GM18951 (cell line): ENCODE measurements around the gene DAZAP1.

Experiments
- POLR2A ChIP-seq: IDR thresholded peaks from 4 replicates; pipeline ENCODE4 v1.6.1; 2011; ENCODE audit warnings: mild to moderate bottlenecking; ENCODE audit not compliant: insufficient read length, insufficient read depth; ENCODE audit errors: extremely low read depth
- in situ Hi-C: fragments of 300-500 bp; cut with MboI; formaldehyde crosslinking; loops from one replicate; pipeline ENCODE4 v1.12.0; 2022; ENCODE audit warnings: low sequenced_read_pairs, mixed read lengths, inconsistent platforms; ENCODE audit not compliant: unreplicated experiment

The DAZAP1 gene

DNA sequence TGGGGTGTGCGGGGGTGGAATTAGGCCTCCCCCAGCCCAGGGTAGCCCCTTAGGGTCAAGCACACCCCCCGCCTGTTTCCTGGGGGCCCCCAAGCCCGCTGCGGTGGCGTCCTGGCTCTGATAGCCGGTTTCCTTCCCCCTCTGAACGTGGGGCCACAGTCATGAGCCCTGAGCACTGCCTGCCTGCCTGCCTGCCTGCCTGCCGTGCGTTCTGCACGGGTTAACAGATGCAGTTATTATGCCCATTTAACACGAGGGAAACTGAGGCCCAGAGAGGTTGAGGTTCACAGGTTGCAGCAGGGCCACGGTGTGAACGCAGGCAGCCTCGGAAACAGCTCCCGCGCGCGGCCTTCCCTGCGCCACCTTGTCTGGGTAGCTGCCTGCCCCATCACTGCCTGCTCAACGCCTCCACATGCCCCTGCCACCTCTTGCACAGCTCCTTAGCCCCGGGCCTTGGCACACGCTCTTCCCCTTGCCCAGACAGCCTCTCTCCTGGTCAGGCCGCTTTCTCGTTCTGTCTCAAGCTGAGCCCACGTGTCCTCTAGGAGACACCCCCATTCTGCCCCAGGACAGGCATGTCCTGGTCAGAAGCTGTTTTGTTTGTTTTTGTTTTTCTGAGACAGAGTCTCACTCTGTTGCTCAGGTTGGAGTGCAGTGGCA lies 4.8 kb upstream of the DAZAP1 start:
- in situ Hi-C loops: no loop called here
- no peak for TF ChIP-seq POLR2A

DNA sequence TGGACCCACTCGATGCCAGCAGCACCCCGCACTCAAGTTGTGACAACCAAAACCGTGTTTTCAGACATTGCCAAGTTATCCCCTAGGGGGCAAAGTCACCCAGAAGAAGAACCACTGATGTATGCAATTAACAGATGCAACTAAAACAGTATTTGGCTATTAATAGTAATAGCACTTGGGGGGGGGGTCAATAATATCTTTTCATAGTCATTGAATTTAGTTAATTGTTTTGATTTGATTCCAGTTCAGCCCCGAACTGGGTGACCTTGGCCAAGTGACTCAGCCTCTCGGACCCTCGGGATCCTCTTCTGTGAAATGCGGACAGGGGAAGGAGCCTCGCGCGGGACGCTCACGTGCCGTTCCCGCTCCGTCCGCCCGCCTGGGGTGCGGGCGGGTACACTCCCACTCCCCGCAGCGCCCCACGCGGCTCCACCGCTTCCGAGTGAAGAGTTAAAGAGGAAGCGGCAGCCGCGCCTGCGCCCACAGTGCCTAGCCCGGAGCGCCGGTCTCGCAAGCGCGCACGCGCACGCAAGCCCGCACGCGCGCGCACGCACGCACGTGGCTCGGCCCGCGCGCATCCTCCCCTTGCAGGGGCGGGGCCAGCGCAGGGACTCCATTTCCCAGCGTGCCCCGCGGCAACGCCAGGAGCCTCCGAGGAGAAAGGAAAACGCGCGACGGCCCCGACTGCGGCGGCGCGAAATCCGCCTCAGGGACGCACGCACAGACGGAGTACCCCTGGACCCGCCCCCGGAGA lies 435 bp upstream of the DAZAP1 start:
- TF ChIP-seq POLR2A: peak; percentile 76
- in situ Hi-C loops: no loop called here

DNA sequence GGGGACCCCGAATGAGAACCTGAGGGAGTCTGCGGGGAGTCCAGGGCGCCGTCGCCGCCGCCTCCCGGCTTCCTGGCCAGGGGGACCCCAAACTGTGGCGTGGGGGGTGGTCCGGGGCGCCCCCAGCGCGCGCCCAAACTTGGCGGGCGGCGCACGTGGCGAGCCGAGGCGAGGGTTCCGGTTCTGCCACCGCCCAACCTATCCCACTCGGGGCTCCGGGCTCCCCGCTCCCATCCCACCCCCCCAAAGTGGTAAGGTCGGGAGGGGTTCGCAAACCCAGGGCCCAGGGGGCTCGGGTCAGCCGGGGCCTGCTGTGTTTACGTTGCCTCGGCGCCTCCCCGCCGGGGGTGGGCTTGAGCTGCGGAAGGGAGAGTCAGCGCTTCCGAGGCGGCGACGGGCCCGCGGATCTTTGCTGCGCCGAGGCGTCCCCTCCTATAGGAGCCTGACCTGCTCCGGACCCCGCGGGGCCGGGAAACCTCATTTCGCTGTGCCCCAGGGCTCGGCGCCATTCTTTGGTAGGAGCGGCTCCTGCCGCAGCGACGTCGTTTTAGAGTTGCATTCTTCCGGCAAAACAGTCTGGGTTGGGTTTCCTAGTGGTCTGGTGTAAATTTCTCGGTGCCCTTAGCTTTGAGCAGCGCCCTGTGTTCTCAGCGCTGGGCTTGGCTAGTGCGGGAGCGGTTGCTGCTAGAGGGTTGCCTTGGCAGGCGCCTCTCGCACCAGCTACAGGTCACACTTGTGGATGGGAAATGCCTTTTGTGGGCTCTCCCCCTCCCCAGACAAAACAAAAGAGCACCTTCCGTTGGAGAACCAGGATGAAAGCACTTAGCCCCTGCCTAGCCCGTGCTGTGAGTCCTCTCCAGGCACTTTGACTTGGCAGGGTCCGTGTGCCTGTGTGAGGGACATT lies 1.2 kb downstream of the DAZAP1 start:
- in situ Hi-C loops: no loop called here
- TF ChIP-seq POLR2A: no peak

DNA sequence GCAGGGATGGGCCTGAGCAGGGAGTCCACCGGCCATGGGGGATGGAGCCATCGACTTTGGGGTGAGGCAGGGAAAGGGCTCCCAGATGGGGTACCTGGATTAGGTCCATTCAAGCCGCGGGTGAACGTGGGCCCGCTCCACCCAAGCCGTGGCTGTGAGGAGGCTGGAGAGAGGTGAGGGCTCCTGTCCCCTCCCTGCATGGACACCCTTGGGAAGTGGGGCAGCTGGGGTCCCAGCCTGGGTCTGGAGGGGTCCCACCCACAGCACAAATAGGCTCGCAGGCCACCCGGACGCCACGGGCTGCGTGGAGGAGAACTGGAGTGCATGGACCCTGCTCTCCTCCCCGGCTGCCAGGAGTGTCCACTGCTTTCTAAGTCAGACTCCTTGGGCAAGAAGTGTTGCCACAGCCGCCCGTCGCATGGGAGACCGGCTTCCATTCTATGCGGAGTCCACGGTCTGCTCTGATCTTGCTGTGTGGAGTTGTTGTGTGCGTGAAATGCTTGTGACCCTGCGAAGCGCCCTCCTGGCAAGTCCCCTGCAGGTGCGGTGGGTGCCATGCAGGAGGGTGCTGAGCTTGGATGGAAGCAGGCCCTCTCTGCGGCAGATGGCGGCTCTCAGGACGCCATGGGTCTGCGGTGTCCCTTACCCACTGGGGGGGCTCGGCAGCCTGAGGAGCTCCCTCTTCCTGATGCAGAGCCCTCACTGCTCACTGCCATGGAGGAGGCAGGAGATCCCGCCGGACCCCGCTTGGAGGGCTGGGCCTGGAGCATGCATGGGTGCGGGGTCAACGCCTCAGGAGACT lies 2.0 kb downstream of the DAZAP1 start:
- in situ Hi-C loops: no loop called here
- no peak for TF ChIP-seq POLR2A

DNA sequence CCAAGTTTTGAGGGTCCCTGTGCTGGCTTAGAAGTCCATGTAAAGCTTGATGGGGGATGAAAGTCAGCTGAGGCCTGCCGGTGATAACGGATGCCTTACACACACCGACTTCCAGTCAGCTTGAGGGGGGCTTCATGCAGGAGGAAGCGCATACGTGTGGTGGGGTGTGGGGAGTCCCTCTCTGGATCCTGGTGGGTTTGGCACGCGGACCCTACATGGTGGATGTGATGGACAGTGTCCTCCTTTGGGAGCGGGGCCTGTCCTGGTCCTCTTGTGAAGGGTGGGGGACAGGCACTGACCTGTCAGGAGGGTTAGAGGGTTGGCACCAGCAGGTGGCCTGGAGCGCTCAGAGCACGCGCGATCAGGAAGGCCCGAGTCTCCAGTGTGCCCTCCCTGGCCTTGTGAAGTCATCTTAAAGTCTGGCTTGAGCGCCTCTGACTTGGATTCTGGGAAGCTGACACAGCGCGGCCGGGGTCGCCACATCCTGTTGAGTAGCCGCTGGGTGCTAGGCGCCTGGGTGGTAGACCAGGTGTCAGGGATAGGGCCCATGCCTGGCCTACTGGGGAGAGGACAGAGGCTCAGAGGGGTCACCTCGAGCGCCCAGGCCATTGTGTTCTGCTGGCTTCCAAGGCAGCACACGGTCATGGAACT lies 2.9 kb downstream of the DAZAP1 start:
- in situ Hi-C loops: no loop called here
- no peak for TF ChIP-seq POLR2A

DNA sequence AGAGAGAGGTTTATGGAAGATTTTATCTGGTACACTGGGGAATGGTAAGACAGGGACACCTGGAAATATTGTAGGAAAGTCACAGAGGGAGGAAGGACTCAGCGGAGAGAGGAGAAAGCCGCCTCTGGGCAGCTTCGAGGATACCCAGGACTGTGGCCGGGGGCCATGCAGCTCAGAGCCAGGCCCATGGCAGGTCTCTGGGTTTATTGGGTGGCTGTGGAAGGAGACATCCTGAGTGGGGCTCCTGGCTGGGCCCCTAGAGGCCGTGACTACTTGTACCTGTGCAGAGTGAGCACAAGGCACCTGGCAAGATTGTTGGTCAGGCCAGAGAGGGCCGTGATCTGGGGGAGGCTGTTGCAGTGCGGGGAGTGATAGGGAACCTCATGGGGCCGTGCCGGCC lies 3.4 kb downstream of the DAZAP1 start:
- TF ChIP-seq POLR2A: no peak
- in situ Hi-C loops: no loop called here

DNA sequence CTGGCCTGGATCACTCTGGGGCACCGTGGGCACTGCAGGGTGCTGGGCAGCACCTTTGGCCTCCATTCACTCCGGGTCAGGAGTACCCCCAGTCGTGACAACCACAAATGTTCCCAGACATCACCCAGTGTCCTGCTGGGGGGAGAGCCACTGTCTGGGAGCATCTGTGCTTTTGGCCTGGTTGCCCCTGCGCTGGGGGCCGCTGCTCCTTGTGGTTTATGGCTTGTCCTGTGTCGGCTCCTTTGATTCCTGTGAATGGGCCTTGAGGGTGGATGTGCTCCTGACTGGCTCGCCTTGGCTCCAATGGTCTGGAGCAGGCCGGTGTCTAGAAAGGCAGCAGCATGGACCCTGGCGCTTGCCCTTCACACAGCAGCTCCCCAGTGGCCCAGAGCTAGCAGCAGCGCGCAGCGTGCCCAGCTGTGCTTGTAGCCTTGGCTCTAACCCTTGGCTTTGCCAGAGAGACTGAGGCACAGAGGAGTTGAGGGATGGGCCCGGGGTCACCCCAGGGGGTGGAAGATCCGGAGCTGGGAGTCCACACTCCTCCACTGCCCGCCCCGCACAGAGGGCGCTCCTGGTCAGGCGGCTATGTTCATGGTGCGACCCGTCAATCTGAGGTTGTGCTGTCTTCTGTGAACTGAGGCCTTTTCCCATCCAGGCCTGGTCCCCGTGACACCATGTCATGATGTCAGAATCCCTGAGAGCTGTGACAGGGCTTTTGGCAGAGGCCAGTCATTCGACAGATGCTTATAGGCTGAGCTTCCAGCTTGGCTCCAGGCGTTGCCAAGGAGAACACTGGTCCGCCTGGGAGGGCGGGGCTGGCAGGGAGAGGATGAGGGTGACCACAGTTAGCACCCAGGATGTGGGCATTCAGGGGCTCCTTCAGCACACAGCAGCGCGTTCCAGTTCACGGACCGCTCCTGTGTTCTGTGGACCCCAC lies 4.1 kb downstream of the DAZAP1 start:
- in situ Hi-C loops: no loop called here
- TF ChIP-seq POLR2A: no peak

DNA sequence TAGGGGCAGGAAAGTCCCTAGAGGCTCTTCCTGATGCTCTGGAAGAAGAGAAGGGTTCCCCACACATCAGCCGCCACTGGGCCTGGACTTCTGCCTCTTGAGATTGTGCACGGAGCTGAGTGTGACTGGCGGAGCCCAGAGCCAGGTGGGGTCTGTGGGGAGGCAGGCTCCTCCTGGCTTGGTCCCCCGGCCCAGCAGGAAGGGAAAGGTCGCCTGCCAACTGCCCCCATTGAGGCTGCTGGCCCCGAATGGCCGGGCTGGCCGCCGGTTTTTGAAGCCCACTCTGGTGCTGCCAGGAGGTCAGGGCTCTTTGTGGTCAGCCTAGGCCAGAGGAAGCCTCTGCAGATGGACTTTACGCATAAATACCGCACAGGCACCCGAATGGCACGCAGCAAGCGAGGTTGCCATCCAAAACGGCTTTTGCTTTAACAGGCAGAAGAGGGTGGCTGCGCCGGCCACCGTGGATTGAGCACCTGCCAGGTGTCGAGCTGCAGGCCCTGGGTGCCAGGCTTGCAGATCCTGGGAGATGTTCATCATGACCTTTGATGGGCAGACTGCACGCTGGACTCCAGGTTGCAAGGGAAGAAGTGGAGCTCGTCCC lies 5.0 kb downstream of the DAZAP1 start:
- in situ Hi-C loops: no loop called here
- no peak for TF ChIP-seq POLR2A

DNA sequence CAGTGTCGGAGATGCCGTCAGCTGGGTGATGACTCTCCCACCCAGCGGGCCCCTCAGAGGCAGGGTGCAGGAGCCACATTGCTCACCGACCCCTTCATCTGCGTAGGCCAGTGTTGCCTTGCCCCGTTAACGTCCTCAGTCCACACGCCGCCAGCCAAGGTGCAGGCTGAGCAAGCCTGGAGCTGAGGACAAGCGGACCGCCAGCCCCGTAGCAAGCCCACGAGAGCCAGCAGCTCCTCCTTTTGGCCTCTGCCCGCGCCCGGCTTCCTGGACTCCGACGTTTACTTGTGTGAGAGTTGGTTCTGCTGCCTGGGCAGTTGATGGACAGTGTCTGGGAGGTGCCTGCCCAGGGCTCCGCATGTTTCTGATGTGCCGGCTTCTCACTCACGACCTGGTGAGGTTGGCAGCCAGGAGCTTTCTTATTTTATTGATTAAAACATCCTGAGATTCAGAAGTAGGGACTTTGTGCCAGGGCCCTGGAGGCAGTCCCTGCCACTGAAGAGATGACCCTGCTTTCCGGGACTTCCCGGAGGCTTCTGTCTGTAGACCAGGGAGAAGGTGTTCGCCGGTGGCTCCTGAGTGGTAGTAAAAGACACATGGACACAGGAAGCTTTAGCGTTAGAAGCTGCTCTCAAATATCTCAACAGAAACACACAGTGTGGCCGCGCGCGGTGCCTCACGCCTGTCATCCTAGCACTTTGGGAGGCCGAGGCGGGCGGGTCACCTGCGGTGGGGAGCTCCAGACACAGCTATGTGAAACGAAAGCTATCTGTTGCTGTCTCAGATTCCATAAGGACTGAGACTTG lies 5.8 kb downstream of the DAZAP1 start:
- in situ Hi-C loops: no loop called here
- no peak for TF ChIP-seq POLR2A
